K562 (cell line): ENCODE results near the gene POR. TPM values are rescaled to one million over a fixed set of nuclear protein-coding genes. Genes with fewer than 3 reads are reported as not detected.

Experiments used
- ATAC-seq: fragments of 200-7000 bp; cut with Tn5 transposase; 3 replicates; pipeline ENCODE4 v1.9.1; 2020; ENCODE audit warnings: moderate library complexity
- BruUV-seq: library from RNA; stranded (reverse); fragments of 400-500 nt; replicated peaks from 2 replicates; lab custom pipeline; 2021; lab: Mats Ljungman, UMichigan
- CTCF ChIA-PET: fragments of 300-600 bp; formaldehyde crosslinking; extraction: SDS; loops from one replicate; lab custom pipeline; 2021; ENCODE audit warnings: low intra/inter-chr PET ratio; lab: Yijun Ruan, JAX
- POLR2A ChIA-PET: fragments of 300-600, 350-650 bp; sonication (Branson Sonifier 250); formaldehyde crosslinking; extraction: SDS; loops from one replicate; lab custom pipeline; 2021; ENCODE audit warnings: antibody characterized with exemption, inconsistent platforms; lab: Yijun Ruan, JAX
- DNase-seq, 4 experiments: peaks; one replicate each; pipeline versions ENCODE4 v3.0.0 to v3.0.0-alpha.2; 2011 to 2018; ENCODE audit warnings: low spot score in 3 of 4, mixed read lengths in 3 of 4; ENCODE audit errors: extremely low read depth in 1 of 4
- FAIRE-seq: peaks from 2 replicates; lab custom pipeline; 2011; peaks lifted over from hg19 to GRCh38; lab: Jason Lieb, UNC
- H2AFZ ChIP-seq: 2 replicates; pipeline ENCODE4 v1.6.0; 2011; ENCODE audit warnings: low read depth, low read length, control low read depth, inconsistent platforms
- H3K27ac ChIP-seq: fragments of 200-600 bp; 3 replicates; pipeline ENCODE4 v1.8.0; 2011; ENCODE audit warnings: low read depth, mild to moderate bottlenecking, control low read depth, inconsistent platforms, low read length, moderate library complexity, mixed read lengths; ENCODE audit errors: extremely low read depth
- H3K27me3 ChIP-seq, 2 experiments: fragments of 300-600 bp in 1 of 2; 2 replicates in 1 of 2; 3 replicates in 1 of 2; pipeline versions ENCODE4 v1.6.0 to v1.8.0; 2011; ENCODE audit warnings: inconsistent platforms in 2 of 2, low read length in 2 of 2, mild to moderate bottlenecking in 1 of 2, mixed read lengths in 1 of 2, moderate library complexity in 1 of 2; ENCODE audit not compliant: control insufficient read depth in 2 of 2, insufficient read depth in 2 of 2
- H3K36me3 ChIP-seq: fragments of 300-600 bp; 3 replicates; pipeline ENCODE4 v1.8.0; 2011; ENCODE audit warnings: mild to moderate bottlenecking, low read length, inconsistent platforms; ENCODE audit not compliant: control insufficient read depth, insufficient read depth
- H3K4me1 ChIP-seq, 2 experiments: fragments of 200-600 bp in 1 of 2; replicated peaks in 1 of 2; 2 replicates in 1 of 2; 3 replicates in 1 of 2; pipeline versions ENCODE4 v1.5.1 to v1.8.0; 2011; ENCODE audit warnings: inconsistent platforms in 2 of 2, low read length in 2 of 2, mild to moderate bottlenecking in 1 of 2, mixed read lengths in 1 of 2, moderate library complexity in 1 of 2; ENCODE audit not compliant: control insufficient read depth in 2 of 2, insufficient read depth in 2 of 2
- H3K4me2 ChIP-seq: 2 replicates; pipeline ENCODE4 v1.6.1; 2011; ENCODE audit warnings: low read length, control low read depth, inconsistent platforms, mixed read lengths; ENCODE audit not compliant: insufficient read depth
- H3K4me3 ChIP-seq: fragments of 200-600 bp; sonication (generic), shearing (Covaris generic); 2 replicates; pipeline ENCODE4 v1.5.1; 2016; ENCODE audit warnings: control low read depth, inconsistent platforms
- H3K79me2 ChIP-seq: fragments of 200-600 bp; 3 replicates; pipeline ENCODE4 v1.8.0; 2011; ENCODE audit warnings: low read length, inconsistent platforms; ENCODE audit not compliant: control insufficient read depth, insufficient read depth
- H3K9ac ChIP-seq, 2 experiments: 2 replicates each; pipeline versions ENCODE4 v1.6.0 to v1.6.1; 2011; ENCODE audit warnings: low read depth in 2 of 2, low read length in 2 of 2, control low read depth in 1 of 2, inconsistent platforms in 1 of 2, mild to moderate bottlenecking in 1 of 2, mixed read lengths in 1 of 2; ENCODE audit not compliant: insufficient read depth in 1 of 2
- H3K9me1 ChIP-seq: one replicate; pipeline ENCODE4 v1.6.0; 2011; ENCODE audit warnings: inconsistent platforms, mild to moderate bottlenecking, low read length, moderate library complexity; ENCODE audit not compliant: control insufficient read depth, insufficient read depth
- H3K9me3 ChIP-seq: replicated peaks from 2 replicates; pipeline ENCODE4 v1.5.1; 2011; ENCODE audit warnings: low read depth, low read length, inconsistent platforms; ENCODE audit not compliant: control insufficient read depth, insufficient read depth
- H4K20me1 ChIP-seq: replicated peaks from 2 replicates; pipeline ENCODE4 v1.6.1; 2011; ENCODE audit warnings: low read length, inconsistent platforms, mixed read lengths; ENCODE audit not compliant: control insufficient read depth, insufficient read depth
- ARHGAP35 ChIP-seq: fragments of 450-650 bp; IDR thresholded peaks from 2 replicates; pipeline ENCODE4 v1.6.1; 2018; ENCODE audit not compliant: partially characterized antibody
- ETV5 ChIP-seq: sonication (generic); formaldehyde crosslinking; IDR thresholded peaks from 2 replicates; pipeline ENCODE4 v1.4.0; 2020; ENCODE audit warnings: low read depth, mild to moderate bottlenecking, missing genetic modification reagents
- LCOR ChIP-seq: sonication (generic); formaldehyde crosslinking; IDR thresholded peaks from 2 replicates; pipeline ENCODE4 v1.8.0; 2022; ENCODE audit warnings: mild to moderate bottlenecking, missing genetic modification reagents
- RAD51 ChIP-seq: fragments of 450-650 bp; IDR thresholded peaks from 2 replicates; pipeline ENCODE4 v1.7.1; 2016; ENCODE audit warnings: low read depth, mild to moderate bottlenecking, borderline replicate concordance
- RBBP5 ChIP-seq: fragments of 200-600 bp; sonication (generic); IDR thresholded peaks from 2 replicates; pipeline ENCODE4 v1.6.1; 2012; ENCODE audit warnings: borderline replicate concordance, mild to moderate bottlenecking, low read length, control low read depth, inconsistent platforms; ENCODE audit not compliant: insufficient read depth, poor library complexity, severe bottlenecking
- SNIP1 ChIP-seq: fragments of 450-650 bp; IDR thresholded peaks from 2 replicates; pipeline ENCODE4 v1.7.1; 2017; ENCODE audit warnings: low read depth, mild to moderate bottlenecking
- SRSF7 ChIP-seq: fragments of 200-400 bp; formaldehyde crosslinking; optimal IDR thresholded peaks from 2 replicates; pipeline ENCODE3; 2017; ENCODE audit warnings: mild to moderate bottlenecking, low read depth, low read length
- TCF3 ChIP-seq: sonication (generic); formaldehyde crosslinking; IDR thresholded peaks from 2 replicates; pipeline ENCODE4 v1.4.0; 2020; ENCODE audit warnings: mild to moderate bottlenecking, missing genetic modification reagents
- ZNF212 ChIP-seq: fragments of 450-650 bp; formaldehyde crosslinking; IDR thresholded peaks from 2 replicates; pipeline ENCODE4 v1.4.0; 2020; ENCODE audit warnings: mild to moderate bottlenecking
- ZNF79 ChIP-seq: fragments of 250-450 bp; sonication (Bioruptor Pico); IDR thresholded peaks from 2 replicates; pipeline ENCODE4 v1.4.0; 2020; ENCODE audit warnings: low read depth, mild to moderate bottlenecking, moderate library complexity
- WGBS: fragments of 100-300 bp; shearing (Covaris generic); methylation state at CpG from one replicate; pipeline ENCODE4 v1.1.6; 2016; ENCODE audit warnings: low coverage, mixed read lengths; ENCODE audit not compliant: insufficient coverage; ENCODE audit errors: missing lambda C conversion rate; 5-methylcytosine and 5-hydroxymethylcytosine counted together
- in situ Hi-C: fragments of 300-500 bp; cut with MboI; formaldehyde crosslinking; loops from 4 replicates; pipeline ENCODE4 v1.15.0; 2018; ENCODE audit warnings: inconsistent platforms, mixed read lengths
- intact Hi-C: fragments of 100-400 bp; cut with micrococcal nuclease; formaldehyde crosslinking; loops from 2 replicates; pipeline ENCODE4 v1.14.2; 2022
- polyA plus RNA-seq, 8 experiments: library from polyadenylated mRNA; depleted of rRNA in 4 of 8; stranded (reverse) in 5 of 8; unstranded in 3 of 8; fragments of >200 nt; fragmentation: Nextera tagmentation in 2 of 8; fragmentation: Illumina TruSeq in 1 of 8; extraction: Ambion mirVana in 2 of 8; extraction: Trizol in 1 of 8; gene quantifications; 2 replicates each; pipeline versions ENCODE4 v1.2.1 to v1.2.3, GENCODE V29; 2011 to 2014; ENCODE audit warnings: inconsistent platforms in 1 of 8, missing spikeins in 1 of 8
- total RNA-seq, 7 experiments: library from RNA; depleted of rRNA in 6 of 7; stranded (reverse); fragments of >200 nt in 6 of 7; fragmentation: Illumina TruSeq in 2 of 7; extraction: Trizol in 2 of 7; gene quantifications; 2 replicates each; pipeline versions ENCODE4 v1.2.1 to v1.2.3, GENCODE V29; 2011 to 2021; ENCODE audit warnings: low replicate concordance in 1 of 7
- TF ChIP-seq, protein P1 (sequence below): sonication (generic); formaldehyde crosslinking; IDR thresholded peaks from 2 replicates; pipeline ENCODE4 v1.8.0; 2022; ENCODE audit warnings: missing genetic modification reagents, mild to moderate bottlenecking, borderline replicate concordance
- TF ChIP-seq, protein P2 (sequence below), 3 experiments: fragments of 200-800 bp in 1 of 3; sonication (Bioruptor generic) in 1 of 3; sonication (generic) in 1 of 3; formaldehyde crosslinking in 1 of 3; IDR thresholded peaks; 2 replicates each; pipeline versions ENCODE4 v1.6.1 to v1.8.0; 2016 to 2022; ENCODE audit warnings: mild to moderate bottlenecking in 2 of 3, missing compliant biosample characterization in 2 of 3, missing genetic modification characterization in 2 of 3, missing genetic modification reagents in 1 of 3
- TF ChIP-seq, protein P3 (sequence below): fragments of 250-450 bp; sonication (Bioruptor Pico); IDR thresholded peaks from 2 replicates; pipeline ENCODE4 v1.4.0; 2020; ENCODE audit warnings: mild to moderate bottlenecking, moderate library complexity
- TF ChIP-seq, protein P4 (sequence below): sonication (generic); formaldehyde crosslinking; IDR thresholded peaks from 2 replicates; pipeline ENCODE4 v1.8.0; 2022; ENCODE audit warnings: mild to moderate bottlenecking, missing genetic modification reagents

Gene POR
- total and polyA plus RNA-seq, 9 of the 15 experiments (the other 6 are each of a cell fraction or from before 2014, with no cell fraction given): 4.7 to 142 (median 40.8) TPM

DNA sequence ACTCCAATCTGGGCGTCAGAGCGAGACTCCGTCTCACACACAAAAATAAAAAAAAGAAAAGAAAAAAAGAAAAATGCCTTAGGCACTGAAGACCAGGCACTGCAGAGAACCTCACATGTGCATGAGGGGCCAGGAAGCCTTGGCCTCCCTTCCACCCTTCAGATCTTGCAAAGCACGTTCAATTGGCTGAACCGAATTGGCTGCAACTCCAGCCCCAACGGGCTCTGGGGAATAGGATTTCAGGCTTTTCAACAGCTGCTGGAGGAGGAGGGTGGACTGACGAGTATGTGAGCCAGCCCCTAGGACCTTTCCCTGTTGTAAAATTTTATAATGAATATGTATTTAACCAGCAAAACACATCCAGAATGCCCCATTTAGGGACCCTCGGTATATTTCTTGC is 62.8 kb downstream of the POR start:
- Histone ChIP-seq H2AFZ (no peak overlapping the region), H3K9me3 (no peaks in the 10 kb centered on the region), H3K79me2 (no peaks in the 10 kb centered on the region), H3K36me3 (peaks cover 53% of the 10 kb centered on the region; the same call in 1 of the 3 replicates), H3K9ac (no peak overlapping the region), H3K27ac (no peak overlapping the region), H3K4me1 (peaks cover 0 to 20% of the 10 kb centered on the region in 2 experiments; a peak in 2 of 5 replicates), H3K4me3 (no peak overlapping the region), H3K4me2 (no peak overlapping the region), H3K9me1 (no peaks in the 10 kb centered on the region), H4K20me1 (no peaks in the 10 kb centered on the region), H3K27me3 (no peaks in the 10 kb centered on the region)
- CTCF ChIA-PET: no interaction called here
- in situ Hi-C loops (no loop called here), intact Hi-C loops (no loop called here)
- WGBS: 83% methylated on average over 8 of the region's 8 CpGs
- DNase-seq (no peak), ATAC-seq (no peak), FAIRE-seq (no peak)
- BruUV-seq: no TSS peak
- POLR2A ChIA-PET: interaction anchor here (1.2 kb wide), 1 partner anchor 12 kb away, joined by 3 read pairs; no protein-coding TSS in a partner anchor
- no peak for TF ChIP-seq ETV5 (CRISPR knock-in tag)
- TF ChIP-seq, protein P1, sequence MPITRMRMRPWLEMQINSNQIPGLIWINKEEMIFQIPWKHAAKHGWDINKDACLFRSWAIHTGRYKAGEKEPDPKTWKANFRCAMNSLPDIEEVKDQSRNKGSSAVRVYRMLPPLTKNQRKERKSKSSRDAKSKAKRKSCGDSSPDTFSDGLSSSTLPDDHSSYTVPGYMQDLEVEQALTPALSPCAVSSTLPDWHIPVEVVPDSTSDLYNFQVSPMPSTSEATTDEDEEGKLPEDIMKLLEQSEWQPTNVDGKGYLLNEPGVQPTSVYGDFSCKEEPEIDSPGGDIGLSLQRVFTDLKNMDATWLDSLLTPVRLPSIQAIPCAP (CRISPR knock-in tag): no peak
- TF ChIP-seq, protein P2, sequence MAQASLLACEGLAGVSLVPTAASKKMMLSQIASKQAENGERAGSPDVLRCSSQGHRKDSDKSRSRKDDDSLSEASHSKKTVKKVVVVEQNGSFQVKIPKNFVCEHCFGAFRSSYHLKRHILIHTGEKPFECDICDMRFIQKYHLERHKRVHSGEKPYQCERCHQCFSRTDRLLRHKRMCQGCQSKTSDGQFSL (CRISPR knock-in tag; IDR thresholded peaks at IDR 0.05): no peak
- TF ChIP-seq, protein P2 (tag; IDR thresholded peaks at IDR 0.05): no peak
- TF ChIP-seq ARHGAP35: no peak
- TF ChIP-seq, protein P3, sequence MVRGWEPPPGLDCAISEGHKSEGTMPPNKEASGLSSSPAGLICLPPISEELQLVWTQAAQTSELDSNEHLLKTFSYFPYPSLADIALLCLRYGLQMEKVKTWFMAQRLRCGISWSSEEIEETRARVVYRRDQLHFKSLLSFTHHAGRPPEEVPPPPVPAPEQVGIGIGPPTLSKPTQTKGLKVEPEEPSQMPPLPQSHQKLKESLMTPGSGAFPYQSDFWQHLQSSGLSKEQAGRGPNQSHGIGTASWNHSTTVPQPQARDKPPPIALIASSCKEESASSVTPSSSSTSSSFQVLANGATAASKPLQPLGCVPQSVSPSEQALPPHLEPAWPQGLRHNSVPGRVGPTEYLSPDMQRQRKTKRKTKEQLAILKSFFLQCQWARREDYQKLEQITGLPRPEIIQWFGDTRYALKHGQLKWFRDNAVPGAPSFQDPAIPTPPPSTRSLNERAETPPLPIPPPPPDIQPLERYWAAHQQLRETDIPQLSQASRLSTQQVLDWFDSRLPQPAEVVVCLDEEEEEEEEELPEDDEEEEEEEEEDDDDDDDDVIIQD (CRISPR knock-in tag): no peak
- TF ChIP-seq TCF3 (CRISPR knock-in tag): no peak
- TF ChIP-seq SNIP1: no peak
- TF ChIP-seq RBBP5: no peak
- TF ChIP-seq RAD51: no peak
- TF ChIP-seq, protein P4, sequence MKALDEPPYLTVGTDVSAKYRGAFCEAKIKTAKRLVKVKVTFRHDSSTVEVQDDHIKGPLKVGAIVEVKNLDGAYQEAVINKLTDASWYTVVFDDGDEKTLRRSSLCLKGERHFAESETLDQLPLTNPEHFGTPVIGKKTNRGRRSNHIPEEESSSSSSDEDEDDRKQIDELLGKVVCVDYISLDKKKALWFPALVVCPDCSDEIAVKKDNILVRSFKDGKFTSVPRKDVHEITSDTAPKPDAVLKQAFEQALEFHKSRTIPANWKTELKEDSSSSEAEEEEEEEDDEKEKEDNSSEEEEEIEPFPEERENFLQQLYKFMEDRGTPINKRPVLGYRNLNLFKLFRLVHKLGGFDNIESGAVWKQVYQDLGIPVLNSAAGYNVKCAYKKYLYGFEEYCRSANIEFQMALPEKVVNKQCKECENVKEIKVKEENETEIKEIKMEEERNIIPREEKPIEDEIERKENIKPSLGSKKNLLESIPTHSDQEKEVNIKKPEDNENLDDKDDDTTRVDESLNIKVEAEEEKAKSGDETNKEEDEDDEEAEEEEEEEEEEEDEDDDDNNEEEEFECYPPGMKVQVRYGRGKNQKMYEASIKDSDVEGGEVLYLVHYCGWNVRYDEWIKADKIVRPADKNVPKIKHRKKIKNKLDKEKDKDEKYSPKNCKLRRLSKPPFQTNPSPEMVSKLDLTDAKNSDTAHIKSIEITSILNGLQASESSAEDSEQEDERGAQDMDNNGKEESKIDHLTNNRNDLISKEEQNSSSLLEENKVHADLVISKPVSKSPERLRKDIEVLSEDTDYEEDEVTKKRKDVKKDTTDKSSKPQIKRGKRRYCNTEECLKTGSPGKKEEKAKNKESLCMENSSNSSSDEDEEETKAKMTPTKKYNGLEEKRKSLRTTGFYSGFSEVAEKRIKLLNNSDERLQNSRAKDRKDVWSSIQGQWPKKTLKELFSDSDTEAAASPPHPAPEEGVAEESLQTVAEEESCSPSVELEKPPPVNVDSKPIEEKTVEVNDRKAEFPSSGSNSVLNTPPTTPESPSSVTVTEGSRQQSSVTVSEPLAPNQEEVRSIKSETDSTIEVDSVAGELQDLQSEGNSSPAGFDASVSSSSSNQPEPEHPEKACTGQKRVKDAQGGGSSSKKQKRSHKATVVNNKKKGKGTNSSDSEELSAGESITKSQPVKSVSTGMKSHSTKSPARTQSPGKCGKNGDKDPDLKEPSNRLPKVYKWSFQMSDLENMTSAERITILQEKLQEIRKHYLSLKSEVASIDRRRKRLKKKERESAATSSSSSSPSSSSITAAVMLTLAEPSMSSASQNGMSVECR (CRISPR knock-in tag): no peak
- TF ChIP-seq ZNF212: no peak
- no peak for TF ChIP-seq ZNF79 (CRISPR knock-in tag)
- TF ChIP-seq LCOR (CRISPR knock-in tag): no peak
- no peak for TF ChIP-seq SRSF7
